Stimulated activated CD8-positive, alpha-beta memory T cell treated with anti-CD3 and anti-CD28 coated beads, Interleukin-2, amount 100 ng/mL, for 1 hour (primary cell): ENCODE measurements around the gene SMTNL1.

Experiments
- DNase-seq, 2 donors: peaks; one replicate each; pipeline ENCODE4 v3.0.0-alpha.2; 2020; ENCODE audit warnings: low read depth in 2 of 2

SMTNL1 gene

DNA sequence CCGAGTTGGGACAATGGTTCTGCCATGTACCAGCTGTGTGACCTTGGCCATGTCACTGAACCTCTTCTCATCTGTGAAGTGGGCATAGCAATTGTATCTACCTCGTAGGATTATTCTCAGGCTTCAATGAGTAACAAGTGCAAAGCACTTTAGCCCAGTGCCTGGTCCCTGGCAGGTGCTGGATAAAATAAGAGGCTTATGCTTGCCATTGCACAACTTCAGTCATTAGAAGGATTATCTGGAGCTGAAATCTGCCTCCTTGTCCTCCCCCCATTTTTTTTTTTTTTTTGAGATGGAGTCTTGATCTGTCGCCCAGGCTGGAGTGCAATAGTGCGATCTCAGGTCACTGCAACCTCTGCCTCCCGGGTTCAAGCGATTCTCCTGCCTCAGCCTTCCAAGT, 7.2 kb downstream of the SMTNL1 start:
- no peak for DNase-seq

DNA sequence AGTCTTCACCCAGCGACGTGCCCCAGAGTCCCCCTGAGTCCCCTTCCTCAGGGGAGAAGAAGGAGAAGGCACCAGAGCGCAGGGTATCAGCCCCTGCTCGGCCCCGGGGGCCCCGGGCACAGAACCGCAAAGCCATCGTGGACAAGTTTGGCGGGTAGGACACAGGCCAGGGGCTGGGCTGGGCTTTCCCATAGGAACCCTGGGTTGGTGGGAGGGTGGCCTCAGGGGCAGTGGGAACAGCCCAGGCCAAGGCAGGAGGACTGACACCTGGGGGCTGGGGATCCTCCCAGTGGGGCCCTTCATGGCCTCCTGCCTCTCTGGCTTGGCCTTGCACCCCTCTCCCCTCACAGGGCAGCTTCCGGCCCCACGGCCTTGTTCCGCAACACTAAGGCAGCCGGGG, 8.5 kb downstream of the SMTNL1 start:
- no peak for DNase-seq

GRCh38 chr11:57546451-57546850, 9.1 kb downstream of the SMTNL1 start:
- no peak for DNase-seq

DNA sequence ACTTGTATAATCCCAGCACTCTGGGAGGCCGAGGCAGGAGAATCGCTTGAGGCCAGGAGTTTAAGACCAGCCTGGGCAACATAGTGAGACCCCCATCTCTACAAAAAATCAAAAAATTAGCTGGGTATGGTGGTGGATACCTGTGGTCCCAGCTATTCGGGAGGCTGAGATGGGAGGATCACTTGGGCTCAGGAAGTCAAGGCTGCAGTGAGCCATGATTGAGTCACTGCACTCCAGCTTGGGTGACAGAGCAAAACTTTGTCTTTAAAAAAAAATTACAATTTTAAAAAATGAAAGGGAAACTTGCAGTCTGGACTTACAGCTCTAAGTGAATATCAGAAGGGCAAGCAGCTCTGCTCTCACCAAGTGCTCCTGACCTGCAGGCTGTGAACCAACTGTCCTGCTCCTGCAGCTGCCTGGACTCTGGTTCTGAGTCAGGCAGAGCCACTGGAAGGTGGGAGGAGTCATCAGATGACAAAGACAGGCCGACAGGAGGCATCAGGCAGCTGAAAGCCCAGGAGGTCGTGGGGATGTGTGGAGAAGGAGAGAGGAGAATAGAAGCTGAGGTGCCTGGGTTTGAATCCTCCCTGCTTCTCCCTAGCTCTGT, 9.6 kb downstream of the SMTNL1 start:
- DNase-seq = no peak

DNA sequence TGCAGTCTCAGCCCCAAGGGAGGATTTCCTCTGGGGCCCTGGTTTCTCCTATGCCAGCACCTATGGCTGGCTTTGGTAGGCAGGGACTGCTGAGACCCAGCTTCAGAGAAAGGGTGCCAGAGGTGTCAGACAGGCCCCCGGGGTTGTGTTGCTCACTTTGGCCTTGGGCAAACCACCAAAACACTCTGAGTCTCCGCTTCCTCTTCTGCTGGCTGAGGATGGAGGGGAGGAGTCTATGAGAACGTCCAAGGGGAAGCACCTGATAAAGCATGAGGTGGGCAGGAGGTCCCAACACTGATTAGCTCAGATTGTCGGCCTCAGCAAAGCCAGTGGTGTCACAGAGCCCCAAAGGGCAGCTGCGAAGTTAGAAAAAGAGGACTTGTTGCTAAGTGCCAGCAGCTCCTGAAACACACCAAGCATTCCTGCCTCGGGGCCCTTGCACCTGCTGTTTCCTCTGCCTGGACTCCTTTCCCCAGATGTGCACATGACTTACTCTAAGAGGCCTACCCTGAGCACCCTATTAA, 10.5 kb downstream of the SMTNL1 start:
- no peak for DNase-seq

GRCh38 chr11:57549983-57550382, 12.6 kb downstream of the SMTNL1 start:
- DNase-seq = no peak

DNA sequence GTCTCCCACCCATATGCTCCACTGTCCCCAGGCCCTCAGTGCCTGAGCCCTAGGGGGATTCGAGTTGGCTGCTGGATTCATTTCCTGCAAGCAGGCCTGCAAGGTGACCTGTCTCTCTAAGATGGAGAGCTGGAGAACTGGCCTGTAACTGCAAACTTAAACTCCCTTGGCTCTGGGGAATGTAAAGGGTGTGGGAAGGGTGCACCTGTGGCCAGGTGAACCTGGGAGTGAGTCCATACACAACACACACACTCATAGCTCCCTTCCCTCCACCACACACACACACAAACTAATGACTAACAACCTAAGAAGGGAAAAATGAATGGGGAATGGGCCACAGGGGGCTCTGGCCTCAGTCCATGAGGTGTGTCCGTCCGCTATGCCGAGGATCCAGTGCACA, 14.5 kb downstream of the SMTNL1 start:
- DNase-seq = no peak

GRCh38 chr11:57552479-57552878, 15.1 kb downstream of the SMTNL1 start:
- no peak for DNase-seq

DNA sequence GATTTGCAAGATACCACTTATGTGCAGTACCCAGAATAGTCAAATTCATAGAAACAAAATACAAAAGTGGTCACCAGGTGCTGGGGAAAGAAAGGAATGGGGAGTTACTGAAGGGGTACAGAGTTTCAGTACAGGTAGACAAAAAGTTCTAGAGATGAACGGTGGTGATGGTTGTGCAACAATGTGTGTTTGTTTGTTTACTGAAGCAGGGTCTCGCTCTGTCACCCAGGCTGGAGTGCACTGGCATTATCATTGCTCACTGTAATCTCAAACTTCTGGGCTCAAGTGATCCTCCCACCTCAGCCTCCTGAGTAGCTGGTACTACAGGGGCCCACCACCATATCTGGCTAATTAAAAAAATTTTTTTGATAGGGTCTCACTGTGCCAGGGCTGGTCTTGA, 18.0 kb downstream of the SMTNL1 start:
- no peak for DNase-seq

DNA sequence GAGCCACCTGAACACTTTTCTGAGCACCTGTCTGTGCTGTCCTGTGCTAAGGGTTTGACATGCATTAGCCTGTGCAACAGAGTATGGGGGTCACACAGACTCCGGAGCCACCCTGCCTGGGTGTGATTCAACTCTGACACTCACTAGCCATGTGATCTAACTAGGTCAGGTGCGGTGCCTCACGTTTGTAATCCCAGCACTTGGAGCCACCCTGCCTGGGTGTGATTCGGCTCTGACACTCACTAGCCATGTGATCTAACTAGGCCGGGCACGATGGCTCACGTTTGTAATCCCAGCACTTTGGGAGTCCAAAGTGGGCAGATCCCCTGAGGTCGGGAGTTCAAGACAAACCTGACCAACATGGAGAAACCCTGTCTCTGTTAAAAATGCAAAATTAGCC, 18.6 kb downstream of the SMTNL1 start:
- no peak for DNase-seq

DNA sequence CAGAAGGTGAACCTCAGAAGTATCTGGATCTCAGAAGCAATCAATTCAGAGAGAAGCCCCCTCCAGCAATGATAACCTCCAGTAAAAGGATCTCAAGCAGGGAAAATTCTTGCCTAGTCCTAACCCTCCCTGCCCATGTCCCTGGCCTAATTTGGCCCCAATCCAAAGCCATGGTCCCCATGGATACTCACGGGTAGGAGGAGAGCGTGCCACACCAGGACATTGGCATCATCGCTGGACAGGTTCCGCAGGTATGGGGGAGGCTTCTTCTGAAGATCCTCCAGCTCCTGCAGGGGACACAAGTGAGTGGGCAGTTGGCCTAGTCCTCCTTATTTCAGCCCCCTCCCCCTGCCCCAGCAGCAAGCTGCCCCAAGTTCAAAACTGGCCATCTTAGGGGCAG, 22.8 kb downstream of the SMTNL1 start:
- no peak for DNase-seq

GRCh38 chr11:57562596-57562995, 25.2 kb downstream of the SMTNL1 start:
- no peak for DNase-seq

DNA sequence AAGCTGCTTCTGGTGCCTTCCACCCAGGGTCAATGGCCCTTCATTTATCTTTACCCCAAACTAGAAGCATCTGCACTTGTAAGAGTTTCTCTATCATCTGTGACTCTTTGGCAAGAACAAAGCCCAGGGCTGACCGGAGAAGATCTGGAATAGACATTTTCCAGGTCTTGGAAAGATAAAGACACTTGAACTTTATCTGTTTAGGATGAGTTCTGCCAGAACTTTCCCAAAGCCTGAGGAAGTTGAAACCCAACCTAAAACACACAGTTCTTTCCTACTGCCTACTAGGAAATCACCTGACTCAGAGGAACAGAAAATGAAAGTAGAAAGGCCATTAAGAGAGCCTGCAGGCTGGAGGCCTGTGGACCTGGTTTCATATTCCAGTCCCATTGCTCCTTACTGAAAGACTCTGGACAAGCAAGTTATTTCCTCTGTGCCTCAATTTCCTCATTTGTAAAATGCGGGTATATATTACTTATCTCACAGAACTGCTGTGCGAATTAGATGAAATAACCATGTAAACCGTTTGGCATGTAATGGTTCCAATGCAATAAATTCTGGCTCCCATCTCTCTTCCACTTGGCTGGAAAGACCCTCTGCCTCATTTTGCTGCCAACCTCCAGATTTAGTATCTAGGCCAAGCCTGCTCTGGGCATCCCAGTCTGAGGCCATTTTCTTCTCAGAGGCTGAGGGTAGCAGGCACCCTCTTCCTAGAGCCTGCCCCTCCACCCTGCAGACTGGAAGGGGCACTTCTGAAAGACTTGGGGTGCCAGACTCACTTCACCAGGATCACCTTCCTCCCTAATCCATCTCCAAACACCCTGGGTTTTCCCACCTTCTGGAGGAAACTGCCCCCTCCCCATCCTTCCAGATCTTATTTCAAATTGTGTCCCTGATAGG, 28.9 kb downstream of the SMTNL1 start:
- no peak for DNase-seq

- peak in 1 of 2 donors; percentile 6 for DNase-seq
Measured at GRCh38 chr11:57566905-57567514, 29.6 kb downstream of the SMTNL1 start.

DNA sequence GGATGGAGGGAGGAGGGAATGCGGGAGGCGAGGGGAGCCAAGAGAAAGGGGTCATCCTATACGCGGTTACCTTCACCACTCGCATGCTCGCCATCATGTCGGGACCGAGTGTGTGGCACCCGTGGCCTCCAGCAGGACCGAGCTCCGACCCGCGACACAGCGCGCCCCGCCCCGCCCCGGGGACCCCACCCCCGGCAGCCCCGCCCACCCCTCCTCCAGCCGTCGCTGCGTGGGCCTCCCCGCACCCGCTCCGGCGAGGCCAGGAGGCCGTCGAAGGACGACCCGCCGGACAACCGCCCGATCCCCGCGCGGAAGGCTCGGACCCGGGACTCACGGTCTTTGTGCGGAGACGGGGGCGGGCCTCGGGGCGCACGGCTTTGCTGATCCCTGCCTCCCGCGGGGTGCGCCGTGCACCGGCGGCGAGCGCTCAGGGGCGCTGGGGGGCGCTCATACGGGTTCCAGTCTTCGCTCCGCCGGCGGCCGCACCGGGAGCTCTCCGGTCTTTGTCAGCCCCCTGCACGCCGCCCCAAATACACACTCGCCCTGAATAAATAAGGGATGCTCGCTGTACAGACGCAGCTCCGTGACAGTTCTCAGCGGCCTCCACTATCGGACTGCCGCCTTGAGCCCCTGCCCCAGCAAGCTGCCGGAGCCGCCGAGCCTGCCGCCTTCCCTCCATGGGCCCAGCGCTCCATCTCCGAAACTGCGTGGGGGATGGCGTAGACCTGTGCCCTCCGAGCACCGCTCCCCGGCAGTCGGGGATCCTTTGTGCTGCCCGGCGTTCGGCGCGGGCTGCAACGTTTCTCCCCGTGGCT, 30.3 kb downstream of the SMTNL1 start, which contains the start of gene UBE2L6:
Gene UBE2L6, minus strand, starts transcription at position 158 of the 815 bp plus-strand sequence. Its CDS starts 61 bp downstream, at position 97.
- DNase-seq = peak; percentile 77 to 82

GRCh38 chr11:57568330-57568766, 31.0 kb downstream of the SMTNL1 start:
- DNase-seq = no peak

DNA sequence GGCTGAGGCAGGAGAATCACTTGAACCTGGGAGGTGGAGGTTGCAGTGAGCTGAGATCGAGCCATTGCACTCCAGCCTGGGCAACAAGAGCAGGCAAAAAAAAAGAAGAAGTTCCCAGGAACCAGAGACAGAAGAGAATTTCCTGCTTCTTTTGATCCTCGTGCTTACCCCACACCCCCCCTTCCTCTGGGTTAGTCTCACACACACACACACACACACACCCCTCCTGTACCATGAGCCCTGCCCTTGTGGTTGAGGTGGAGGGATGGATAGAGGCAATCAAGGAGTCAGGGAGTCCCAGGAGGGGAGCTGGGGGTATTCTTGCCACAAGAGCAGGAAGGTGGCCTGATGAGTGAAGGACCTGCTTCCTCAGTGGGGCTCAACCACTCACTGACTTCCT, 34.2 kb downstream of the SMTNL1 start:
- no peak for DNase-seq

DNA sequence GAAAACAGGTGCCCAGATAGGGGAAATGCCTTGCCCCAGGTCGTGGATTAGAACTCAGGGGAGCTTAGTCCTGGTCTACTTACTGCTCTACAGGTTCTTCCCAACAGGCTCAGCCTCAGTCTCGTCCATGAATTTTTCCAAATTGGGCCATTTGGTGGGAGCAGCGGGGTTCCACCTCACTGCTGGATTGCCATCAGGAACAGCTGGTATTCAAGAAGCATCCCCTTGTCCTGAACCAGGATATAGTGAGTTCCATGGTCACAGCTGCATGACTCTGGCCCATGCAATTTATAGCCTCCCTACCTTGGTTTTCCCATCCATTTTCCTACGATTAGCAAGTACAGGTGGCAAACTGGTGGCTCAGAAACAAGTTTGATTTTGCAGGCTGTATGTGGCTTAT, 36.7 kb downstream of the SMTNL1 start:
- DNase-seq = no peak

DNA sequence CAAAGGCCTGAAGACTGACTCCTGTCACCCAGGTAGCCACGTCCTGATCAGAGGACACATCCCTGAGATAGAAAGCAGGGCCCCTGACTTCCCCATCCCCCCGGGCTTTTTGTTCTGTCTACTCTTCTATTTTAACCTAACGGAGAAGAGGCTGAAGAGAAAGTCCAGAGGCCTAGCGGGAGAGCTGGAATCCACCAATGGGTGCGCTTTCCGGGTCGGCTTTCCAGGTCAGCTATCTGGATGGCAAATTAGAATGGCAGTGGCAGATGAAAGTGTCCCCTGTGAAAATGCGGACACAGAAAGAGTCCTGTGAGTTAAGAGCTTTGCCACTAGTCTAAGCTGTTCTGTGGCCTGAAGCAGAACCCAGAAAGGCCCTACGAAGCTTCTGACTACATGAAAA, 46.9 kb downstream of the SMTNL1 start:
- DNase-seq = no peak

DNA sequence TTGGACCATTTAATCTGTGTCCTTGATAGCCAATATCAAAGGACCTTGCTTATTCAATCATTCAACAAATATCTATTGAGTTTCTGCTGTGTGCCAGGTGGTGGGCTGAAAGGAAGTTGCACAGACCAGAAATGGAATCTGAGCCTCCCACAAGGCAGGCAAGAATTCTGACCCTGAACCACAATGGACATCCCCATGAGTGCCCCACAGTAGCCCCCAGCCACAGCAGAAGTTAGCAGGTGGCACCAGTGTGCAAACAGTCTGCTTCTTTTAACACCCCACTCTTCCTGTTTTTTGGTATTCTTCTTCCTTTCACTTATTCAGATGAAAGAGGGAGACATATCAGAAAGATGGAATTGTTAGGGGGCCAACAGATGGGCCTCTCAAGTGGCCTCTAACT, 47.9 kb downstream of the SMTNL1 start:
- DNase-seq = no peak

DNA sequence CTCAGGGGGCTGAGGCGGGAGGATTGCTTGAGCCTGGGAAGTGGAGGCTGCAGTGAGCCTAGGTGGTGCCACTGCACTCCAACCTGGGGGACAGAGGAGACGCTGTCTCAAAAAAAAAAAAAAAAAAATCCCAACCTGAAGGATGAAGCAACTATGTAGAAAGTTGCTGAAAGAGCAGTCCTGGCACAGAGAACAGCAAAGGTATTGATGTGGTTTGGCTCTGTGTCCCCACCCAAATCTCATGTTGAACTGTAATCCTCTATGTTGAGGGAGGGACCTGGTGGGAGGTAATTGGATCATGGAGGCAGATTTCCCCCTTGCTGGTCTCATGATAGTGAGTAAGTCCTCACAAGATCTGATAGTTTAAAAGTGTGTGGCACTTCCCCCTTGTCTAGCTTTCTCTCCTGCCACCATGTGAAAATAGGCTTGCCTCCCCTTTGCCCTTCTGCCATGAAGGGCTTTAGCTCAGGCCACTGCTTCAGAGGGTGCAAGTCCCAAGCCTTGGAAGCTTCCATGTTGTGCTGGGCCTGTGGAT, 49.4 kb downstream of the SMTNL1 start:
- no peak for DNase-seq
